Nephron (organoid): Measurements from ENCODE around the gene KCNJ3.

ENCODE experiments used
- H3K27ac Mint-ChIP-seq, 3 experiments: 2 replicates each; pipeline ENCODE4 v1.8.0; 2020; ENCODE audit warnings: mixed read lengths in 3 of 3, mild to moderate bottlenecking in 2 of 3, moderate library complexity in 1 of 3
- H3K27me3 Mint-ChIP-seq: 2 replicates; pipeline ENCODE4 v1.8.0; 2021; ENCODE audit warnings: low read depth, mild to moderate bottlenecking, moderate library complexity, mixed read lengths
- H3K36me3 Mint-ChIP-seq: 2 replicates; pipeline ENCODE4 v1.8.0; 2020; ENCODE audit warnings: low read depth, mixed read lengths
- H3K4me1 Mint-ChIP-seq: 2 replicates; pipeline ENCODE4 v1.8.0; 2020; ENCODE audit warnings: mixed read lengths
- H3K4me3 Mint-ChIP-seq, 3 experiments: 2 replicates each; pipeline ENCODE4 v1.8.0; 2020; ENCODE audit warnings: mild to moderate bottlenecking in 3 of 3, mixed read lengths in 3 of 3, moderate library complexity in 2 of 3
- H3K9me3 Mint-ChIP-seq: 2 replicates; pipeline ENCODE4 v1.8.0; 2020; ENCODE audit warnings: mixed read lengths
- TF ChIP-seq, protein P1 (sequence below), 3 experiments: fragments of 200-600 bp; sonication (generic); IDR thresholded peaks; one replicate each; pipeline ENCODE4 v1.5.0; 2021; ENCODE audit warnings: antibody characterized with exemption in 3 of 3; ENCODE audit not compliant: unreplicated experiment in 3 of 3

KCNJ3 gene

DNA sequence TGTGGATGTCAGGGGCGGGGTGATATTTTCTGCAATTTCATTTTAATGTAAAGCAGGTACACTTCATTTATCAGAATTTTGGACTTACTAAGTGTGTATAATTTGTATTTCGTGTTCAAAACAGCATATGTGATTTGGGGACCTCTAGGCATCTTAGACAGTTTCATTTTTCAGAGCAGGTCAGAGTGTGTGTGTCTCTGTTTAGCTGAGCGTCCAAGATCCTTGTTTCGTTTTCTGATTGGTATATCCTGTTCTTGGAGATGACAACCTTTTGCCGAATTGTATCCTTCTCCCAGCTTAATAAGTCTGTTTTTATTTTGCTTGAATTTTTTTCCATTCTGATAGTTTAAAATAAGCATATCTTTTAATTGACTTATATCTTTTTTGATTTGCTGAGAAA, 128.3 kb downstream of the KCNJ3 start:
- H3K27ac Mint-ChIP-seq = no peak overlapping the region
- H3K4me1 Mint-ChIP-seq = no peaks in the 10 kb centered on the region
- H3K27me3 Mint-ChIP-seq = no peaks in the 10 kb centered on the region
- H3K36me3 Mint-ChIP-seq = no peaks in the 10 kb centered on the region
- H3K9me3 Mint-ChIP-seq = no peaks in the 10 kb centered on the region
- no peak overlapping the region for H3K4me3 Mint-ChIP-seq
- TF ChIP-seq, protein P1, sequence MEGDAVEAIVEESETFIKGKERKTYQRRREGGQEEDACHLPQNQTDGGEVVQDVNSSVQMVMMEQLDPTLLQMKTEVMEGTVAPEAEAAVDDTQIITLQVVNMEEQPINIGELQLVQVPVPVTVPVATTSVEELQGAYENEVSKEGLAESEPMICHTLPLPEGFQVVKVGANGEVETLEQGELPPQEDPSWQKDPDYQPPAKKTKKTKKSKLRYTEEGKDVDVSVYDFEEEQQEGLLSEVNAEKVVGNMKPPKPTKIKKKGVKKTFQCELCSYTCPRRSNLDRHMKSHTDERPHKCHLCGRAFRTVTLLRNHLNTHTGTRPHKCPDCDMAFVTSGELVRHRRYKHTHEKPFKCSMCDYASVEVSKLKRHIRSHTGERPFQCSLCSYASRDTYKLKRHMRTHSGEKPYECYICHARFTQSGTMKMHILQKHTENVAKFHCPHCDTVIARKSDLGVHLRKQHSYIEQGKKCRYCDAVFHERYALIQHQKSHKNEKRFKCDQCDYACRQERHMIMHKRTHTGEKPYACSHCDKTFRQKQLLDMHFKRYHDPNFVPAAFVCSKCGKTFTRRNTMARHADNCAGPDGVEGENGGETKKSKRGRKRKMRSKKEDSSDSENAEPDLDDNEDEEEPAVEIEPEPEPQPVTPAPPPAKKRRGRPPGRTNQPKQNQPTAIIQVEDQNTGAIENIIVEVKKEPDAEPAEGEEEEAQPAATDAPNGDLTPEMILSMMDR (IDR thresholded peaks at IDR 0.05; ENCODE audit: unreplicated experiment in 3 of 3) = no peak

DNA sequence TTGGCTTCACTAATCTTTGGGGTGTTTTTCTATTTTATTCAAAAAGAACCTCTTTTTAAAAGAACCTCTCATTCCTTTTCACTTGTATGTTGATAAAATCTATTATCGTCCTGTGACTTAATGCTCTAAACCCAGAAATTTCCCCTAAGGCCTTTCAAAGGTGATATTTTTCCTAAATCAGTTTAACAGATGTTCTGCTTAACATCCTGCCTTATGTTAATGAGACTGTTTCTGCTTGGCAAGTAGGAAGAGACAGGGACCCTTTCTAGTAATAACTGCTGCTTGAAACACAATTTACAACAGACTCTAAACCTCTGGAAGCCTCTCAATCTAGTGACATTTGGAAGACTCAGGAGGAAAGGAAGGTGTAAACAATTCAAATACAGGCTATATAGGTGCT, 128.8 kb downstream of the KCNJ3 start:
- H3K4me3 Mint-ChIP-seq = no peak overlapping the region
- H3K27me3 Mint-ChIP-seq = no peaks in the 10 kb centered on the region
- H3K4me1 Mint-ChIP-seq = no peaks in the 10 kb centered on the region
- H3K9me3 Mint-ChIP-seq = no peaks in the 10 kb centered on the region
- TF ChIP-seq, protein P1 (IDR thresholded peaks at IDR 0.05; ENCODE audit: unreplicated experiment in 3 of 3) = no peak
- H3K36me3 Mint-ChIP-seq = no peaks in the 10 kb centered on the region
- no peak overlapping the region for H3K27ac Mint-ChIP-seq

DNA sequence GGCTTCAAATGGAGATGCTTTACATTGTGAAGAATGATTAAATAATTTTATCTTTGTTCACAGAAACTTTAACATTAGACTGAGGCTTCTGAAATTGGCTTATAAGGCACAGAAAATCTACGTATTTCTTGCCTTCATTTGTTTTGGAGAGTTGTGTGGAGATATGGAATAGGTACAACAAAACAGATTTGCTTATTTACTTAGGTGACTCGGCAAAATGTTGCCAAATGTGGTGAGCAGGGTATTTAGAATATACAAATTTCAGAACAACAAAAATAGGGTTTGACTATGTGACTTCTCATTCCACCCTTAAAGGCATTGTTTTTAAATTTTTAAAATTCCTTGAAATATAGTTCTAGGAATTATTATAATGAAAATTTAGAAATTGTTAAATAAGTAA, 134.2 kb downstream of the KCNJ3 start:
- TF ChIP-seq, protein P1 (IDR thresholded peaks at IDR 0.05; ENCODE audit: unreplicated experiment in 3 of 3) = no peak
- no peaks in the 10 kb centered on the region for H3K9me3 Mint-ChIP-seq
- no peak overlapping the region for H3K27ac Mint-ChIP-seq
- no peaks in the 10 kb centered on the region for H3K36me3 Mint-ChIP-seq
- no peaks in the 10 kb centered on the region for H3K27me3 Mint-ChIP-seq
- no peak overlapping the region for H3K4me3 Mint-ChIP-seq
- no peaks in the 10 kb centered on the region for H3K4me1 Mint-ChIP-seq

DNA sequence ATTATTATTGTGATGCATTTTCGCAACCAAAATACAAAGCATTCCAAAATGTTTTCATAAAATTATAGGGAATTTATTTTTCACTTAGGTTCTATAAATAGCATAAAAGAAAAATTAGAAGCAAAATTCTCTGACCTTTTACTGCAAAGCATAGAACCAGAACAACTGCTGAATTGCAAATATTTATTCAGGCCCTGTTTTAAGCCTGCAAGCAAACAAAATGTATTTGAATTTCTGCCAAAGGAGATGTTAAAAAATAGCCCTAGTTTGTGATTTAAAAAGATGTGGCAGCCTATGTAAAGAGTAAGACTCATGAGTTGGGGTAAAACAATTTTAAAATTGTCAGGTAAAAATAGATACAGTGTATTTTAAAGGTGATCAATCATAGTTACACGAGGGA, 138.1 kb downstream of the KCNJ3 start:
- Mint-ChIP-seq H3K4me3 (no peak overlapping the region), H3K36me3 (no peaks in the 10 kb centered on the region), H3K27ac (no peak overlapping the region), H3K27me3 (peaks cover 3% of the 10 kb centered on the region), H3K9me3 (peaks cover 5% of the 10 kb centered on the region), H3K4me1 (no peaks in the 10 kb centered on the region)
- TF ChIP-seq, protein P1 (IDR thresholded peaks at IDR 0.05; ENCODE audit: unreplicated experiment in 3 of 3) = no peak

DNA sequence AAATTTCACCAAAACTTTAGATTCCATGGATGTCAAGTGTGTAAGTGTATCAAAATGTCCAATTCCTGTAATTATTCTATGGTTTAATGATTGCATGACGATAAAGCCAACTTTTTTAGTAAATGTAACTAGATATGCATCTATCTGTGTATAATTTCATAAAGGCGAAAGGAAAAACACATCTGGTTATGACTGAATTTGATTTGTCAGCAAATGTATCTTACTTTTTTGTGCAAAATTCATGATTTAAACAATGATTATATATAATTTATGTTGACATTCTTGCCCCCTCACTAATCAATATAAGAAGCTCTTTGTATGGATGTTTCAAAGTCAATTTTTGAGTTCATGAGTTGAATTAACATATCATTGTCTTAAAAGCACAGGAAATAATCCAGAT, 138.5 kb downstream of the KCNJ3 start:
- Mint-ChIP-seq H3K9me3 (peaks cover 5% of the 10 kb centered on the region), H3K4me3 (no peak overlapping the region), H3K36me3 (no peaks in the 10 kb centered on the region), H3K27me3 (peaks cover 3% of the 10 kb centered on the region), H3K4me1 (no peaks in the 10 kb centered on the region), H3K27ac (no peak overlapping the region)
- TF ChIP-seq, protein P1 (IDR thresholded peaks at IDR 0.05; ENCODE audit: unreplicated experiment in 3 of 3) = no peak

DNA sequence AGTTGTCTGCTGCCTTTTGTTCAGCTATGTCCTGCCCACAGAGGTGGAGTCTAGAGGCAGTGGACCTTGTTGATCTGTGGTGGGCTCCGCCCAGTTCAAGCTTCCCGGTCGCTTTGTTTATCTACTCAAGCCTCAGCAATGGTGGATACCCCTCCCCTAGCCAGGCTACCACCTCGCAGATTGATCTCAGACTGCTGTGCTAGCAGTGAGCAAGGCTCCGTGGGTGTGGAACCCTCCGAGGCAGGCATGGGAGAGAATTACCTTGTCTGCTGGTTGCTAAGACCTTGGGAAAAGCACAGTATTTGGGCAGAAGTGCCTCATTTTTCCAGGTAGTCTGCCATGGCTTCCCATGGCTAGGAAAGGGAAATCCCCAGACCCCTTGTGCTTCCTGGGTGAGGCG, 146.0 kb downstream of the KCNJ3 start:
- Mint-ChIP-seq H3K4me3 (no peak overlapping the region), H3K36me3 (no peaks in the 10 kb centered on the region)
- TF ChIP-seq, protein P1 (IDR thresholded peaks at IDR 0.05; ENCODE audit: unreplicated experiment in 3 of 3) = no peak

More for the DNA sequence above, 146.0 kb downstream of the KCNJ3 start:
- no peaks in the 10 kb centered on the region for H3K4me1 Mint-ChIP-seq
- H3K27me3 Mint-ChIP-seq = peaks cover 3% of the 10 kb centered on the region
- H3K9me3 Mint-ChIP-seq = peaks cover 5% of the 10 kb centered on the region
- H3K27ac Mint-ChIP-seq = no peak overlapping the region
